KOPT-K1 (cell line): Measurements from ENCODE around the gene ZIC5.

Source experiments
- H3K27ac ChIP-seq: fragments of 200-600 bp; sonication (generic); 2 replicates; pipeline ENCODE4 v1.5.1; 2016; ENCODE audit warnings: antibody characterized with exemption, mild to moderate bottlenecking, low read depth, low read length; ENCODE audit not compliant: poor library complexity, severe bottlenecking
- H3K36me3 ChIP-seq: fragments of 200-600 bp; sonication (generic); 2 replicates; pipeline ENCODE4 v1.5.1; 2017; ENCODE audit warnings: antibody characterized with exemption, mild to moderate bottlenecking, low read length, moderate library complexity; ENCODE audit not compliant: insufficient read depth
- H3K9me3 ChIP-seq: fragments of 200-600 bp; sonication (generic); 2 replicates; pipeline ENCODE4 v1.5.1; 2017; ENCODE audit warnings: antibody characterized with exemption, low read length, mild to moderate bottlenecking; ENCODE audit not compliant: insufficient read depth, poor library complexity, severe bottlenecking

Gene ZIC5

DNA sequence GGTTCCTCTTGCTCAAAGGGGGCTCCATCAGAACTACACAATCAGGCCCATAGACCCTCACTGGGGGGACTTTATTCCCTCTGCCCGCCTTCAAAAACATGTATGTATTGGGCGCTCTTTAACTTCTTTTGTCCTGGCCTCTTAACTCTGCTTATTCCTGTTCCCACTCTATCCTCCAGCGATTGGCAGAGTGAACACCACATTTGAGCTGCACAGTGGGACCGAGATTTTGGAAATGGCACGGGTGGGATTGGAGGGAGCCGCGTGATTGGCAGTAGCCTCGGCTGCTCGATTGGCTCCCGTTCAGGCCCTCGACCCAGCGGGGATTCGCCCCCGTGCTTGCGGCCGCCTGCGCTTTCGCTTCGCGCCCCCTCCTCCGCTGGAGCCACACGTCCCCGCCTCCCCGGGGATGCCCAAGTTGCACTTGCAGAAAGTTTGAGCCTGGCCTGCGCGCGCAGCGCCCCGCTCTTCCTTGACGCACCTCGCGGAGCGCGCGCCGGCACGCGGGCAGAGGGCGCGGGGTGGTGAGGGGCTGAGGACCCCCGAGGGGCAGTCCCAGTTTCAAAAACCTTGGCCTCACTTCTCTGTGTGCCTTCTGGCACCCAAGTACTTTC is at the start of gene ZIC5:
Gene ZIC5 (minus strand): TSS at position 192 of the 614 bp plus-strand sequence. CDS start 164 bp downstream, at position 28.
- Histone ChIP-seq H3K36me3 (no peaks in the 10 kb centered on the region), H3K9me3 (peaks cover 25% of the 10 kb centered on the region), H3K27ac (no peak within 1 kb of the TSS)

GRCh38 chr13:100019780-100020356 is 48.3 kb upstream of the ZIC5 start:
- H3K9me3 ChIP-seq, result no peaks in the 10 kb centered on the region
- H3K27ac ChIP-seq, result no peak overlapping the region
- H3K36me3 ChIP-seq, result no peaks in the 10 kb centered on the region

DNA sequence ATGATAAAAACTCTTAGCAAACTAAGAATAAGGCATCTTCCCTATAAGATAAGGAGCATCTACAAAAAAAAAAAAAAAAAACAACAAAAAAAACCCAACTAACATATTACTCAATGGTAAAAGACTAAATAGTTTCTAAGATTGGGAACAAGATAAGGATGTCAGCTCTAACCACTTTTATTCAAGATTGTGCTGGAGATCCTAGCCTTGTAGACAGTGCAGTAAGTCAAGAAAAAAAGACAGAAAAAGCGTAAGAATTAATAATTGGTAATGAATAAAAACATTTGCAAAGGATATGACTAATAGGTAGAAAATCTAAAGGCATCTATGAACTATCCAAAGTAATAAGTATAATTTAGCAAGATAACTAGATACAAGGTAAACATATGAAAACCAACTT is 43.1 kb upstream of the ZIC5 start:
- Histone ChIP-seq H3K9me3 (no peaks in the 10 kb centered on the region), H3K27ac (no peak overlapping the region), H3K36me3 (no peaks in the 10 kb centered on the region)

DNA sequence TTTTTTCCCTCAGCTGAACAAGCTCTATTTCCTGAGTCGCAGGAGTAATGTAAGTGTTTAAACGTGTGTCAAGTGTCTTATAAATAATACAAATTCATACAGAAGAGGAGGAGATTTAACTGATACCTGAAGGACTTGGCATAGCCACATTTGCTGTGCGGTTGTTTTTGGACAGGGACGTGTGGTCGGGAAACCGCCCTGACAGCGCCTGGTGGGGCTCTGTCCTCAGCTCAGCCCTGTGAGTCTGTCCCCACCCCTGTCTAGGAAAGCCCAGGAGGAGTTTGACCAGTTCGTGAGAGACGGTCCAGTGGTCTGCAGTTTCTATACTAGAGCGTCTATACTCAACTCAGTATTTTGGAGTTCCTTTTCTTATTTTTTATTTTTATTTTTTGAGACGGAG is 26.7 kb upstream of the ZIC5 start:
- Histone ChIP-seq H3K36me3 (no peaks in the 10 kb centered on the region), H3K9me3 (peaks cover 4% of the 10 kb centered on the region), H3K27ac (no peak overlapping the region)

DNA sequence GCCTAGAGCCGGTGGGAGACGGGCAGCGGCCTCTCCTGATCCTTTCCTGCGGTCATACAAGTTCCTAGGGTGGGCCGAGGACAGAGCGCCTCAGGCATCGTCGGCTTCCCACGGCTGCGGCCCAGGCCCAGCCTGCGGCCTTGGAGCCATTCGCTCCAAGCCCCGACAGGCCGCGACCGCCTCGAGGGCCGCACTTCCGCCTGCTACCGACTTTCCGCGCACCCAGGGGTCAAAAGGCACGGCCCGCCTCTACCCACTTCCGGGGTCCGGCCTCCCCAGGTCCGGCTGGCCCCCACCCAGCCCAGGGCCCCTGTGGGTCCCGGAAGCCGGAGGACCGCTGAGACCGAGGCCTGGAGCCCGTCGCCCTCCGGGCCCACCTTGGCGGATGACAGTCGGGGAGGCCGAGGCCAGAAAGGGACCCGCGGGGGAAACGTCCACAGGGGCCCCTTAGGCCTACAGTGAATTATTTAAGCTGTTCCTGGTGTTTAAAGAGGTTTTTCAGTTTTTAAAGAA is 26.2 kb upstream of the ZIC5 start:
- Histone ChIP-seq H3K36me3 (no peaks in the 10 kb centered on the region), H3K9me3 (no peaks in the 10 kb centered on the region), H3K27ac (no peak overlapping the region)

DNA sequence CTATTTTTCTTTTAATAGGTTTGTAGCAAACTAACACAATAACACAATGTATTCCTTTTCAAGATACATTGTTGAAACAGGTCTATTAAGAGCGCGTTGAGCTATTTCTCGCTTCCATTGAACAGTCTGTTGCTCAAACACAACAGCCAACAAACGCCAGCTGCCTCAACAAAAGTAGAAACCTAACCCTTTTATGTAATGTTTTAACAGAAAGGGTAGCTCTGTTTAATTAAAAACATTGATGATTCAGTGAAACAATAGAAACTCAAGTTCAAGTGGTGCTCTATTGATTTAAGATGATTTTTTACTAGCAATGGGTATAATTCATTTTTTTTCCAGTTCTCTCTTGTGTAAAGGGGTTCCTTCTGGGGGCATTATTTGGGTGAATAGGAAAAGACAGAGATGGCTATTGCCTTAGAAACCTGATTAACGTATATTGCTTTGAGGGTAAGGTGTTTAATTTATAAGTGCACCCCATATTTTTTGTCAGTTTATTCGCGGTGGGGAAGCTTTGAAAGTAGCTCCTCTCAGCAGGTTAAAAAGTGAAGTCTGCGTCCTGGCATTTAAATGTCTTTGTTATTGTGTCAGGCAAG is 24.9 kb upstream of the ZIC5 start:
- Histone ChIP-seq H3K27ac (no peak overlapping the region), H3K9me3 (no peaks in the 10 kb centered on the region), H3K36me3 (no peaks in the 10 kb centered on the region)

DNA sequence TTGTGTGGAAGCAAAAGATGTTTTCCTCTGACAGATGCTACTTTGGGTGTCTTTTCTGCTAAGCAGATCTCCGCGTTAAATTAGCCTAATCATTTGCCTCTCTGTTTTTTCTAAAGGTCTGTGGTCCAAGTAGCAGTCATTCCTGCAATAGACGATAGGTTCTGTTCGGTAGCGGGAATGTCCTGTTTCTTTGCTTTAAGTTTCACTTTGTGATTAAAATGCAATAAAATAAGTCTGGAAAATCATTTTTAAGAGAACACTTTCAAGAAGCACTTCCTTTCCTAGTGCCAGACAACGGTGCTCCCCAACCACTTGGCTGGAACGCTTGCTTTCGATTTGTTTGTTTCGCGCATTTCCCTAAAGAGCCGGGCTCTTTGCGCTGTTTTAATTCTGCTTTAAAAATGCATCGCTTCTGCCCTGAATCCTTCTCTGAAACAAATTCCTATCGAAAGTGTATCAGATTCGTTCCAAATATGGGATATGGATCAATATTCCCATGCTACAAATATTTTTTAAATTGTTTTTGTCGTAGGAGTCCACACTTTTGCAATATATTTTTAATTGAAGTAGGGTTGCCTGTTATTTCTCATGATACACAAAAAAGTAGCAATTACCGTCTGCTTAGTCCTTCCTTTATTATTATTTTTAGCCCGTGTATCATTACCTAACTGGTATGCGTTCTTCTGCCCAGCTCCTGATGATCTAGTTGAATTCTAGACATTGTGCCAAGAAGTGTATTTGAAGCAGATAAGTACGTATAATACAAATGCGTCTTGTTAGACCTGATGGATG is 24.2 kb upstream of the ZIC5 start:
- Histone ChIP-seq H3K9me3 (no peaks in the 10 kb centered on the region), H3K27ac (no peak overlapping the region), H3K36me3 (no peaks in the 10 kb centered on the region)

DNA sequence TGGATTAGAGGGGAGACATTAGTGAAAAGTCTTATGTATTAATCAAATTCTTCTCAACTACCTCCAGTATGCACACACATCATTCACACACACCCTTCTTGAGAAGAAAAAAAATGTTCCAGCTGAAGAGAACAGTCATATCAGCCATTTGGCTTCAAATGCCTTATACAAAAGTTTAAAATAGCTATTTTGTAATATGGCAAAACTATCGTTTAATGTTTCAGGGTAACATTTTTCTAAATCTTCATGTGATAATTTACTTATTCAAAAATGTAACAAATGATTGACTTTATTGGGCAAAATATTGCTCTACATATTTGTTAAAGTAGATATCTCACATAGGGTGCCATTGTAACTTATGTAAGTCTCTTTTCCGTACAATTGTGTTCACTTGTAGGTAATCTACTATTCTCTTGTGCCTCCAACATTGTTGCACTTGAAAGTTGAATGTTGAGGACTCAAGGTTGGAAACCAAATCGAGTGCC is 23.6 kb upstream of the ZIC5 start:
- Histone ChIP-seq H3K27ac (no peak overlapping the region), H3K36me3 (no peaks in the 10 kb centered on the region), H3K9me3 (no peaks in the 10 kb centered on the region)

GRCh38 chr13:99994638-99995020 is 23.1 kb upstream of the ZIC5 start:
- no peaks in the 10 kb centered on the region for H3K36me3 ChIP-seq
- no peak overlapping the region for H3K27ac ChIP-seq
- H3K9me3 ChIP-seq, result no peaks in the 10 kb centered on the region

DNA sequence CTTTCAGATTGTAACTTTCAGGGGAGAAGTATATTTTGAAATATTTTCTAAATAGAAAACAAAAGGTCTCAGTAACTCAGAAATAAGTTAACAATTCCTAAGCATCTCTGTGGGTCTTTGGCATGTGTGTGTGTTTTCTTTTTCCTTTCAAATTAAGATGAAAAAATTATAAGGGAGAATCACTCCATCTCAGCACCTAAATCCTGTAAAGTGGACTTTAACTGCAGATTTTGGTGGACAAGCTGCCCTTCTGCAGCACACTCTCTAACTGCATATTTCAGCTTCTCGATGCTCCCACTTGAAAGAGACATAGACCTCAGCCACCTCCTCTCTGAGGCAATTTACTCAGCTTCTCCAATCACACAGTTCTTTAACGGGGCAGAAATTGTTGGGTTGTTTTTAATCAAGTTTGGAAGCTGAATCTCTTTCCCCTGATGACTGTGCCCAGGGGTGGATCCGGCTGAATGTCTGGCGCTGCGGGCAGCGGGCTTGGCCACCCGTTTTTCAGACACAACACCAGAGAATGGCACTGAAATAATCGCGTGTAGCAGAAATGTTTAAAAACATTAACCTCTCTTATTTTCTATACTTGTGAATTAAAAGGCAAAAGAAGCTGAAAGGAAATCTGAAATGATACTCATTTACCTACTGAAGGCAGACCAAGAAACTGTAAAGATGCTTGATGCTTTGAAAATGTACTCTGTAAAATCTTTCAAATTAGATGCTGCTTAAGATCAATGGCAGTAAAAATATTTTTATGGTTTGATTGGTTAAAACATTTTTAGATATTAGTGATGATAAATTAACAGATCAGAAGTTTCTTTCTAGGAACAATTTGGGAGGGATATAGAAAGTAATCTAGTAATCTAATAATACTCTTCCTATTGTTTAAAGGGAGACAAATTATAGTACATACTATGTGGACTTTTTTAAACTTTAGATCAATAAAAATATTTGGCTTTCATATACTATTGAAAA is 22.4 kb upstream of the ZIC5 start:
- H3K9me3 ChIP-seq, result no peaks in the 10 kb centered on the region
- no peaks in the 10 kb centered on the region for H3K36me3 ChIP-seq
- no peak overlapping the region for H3K27ac ChIP-seq

DNA sequence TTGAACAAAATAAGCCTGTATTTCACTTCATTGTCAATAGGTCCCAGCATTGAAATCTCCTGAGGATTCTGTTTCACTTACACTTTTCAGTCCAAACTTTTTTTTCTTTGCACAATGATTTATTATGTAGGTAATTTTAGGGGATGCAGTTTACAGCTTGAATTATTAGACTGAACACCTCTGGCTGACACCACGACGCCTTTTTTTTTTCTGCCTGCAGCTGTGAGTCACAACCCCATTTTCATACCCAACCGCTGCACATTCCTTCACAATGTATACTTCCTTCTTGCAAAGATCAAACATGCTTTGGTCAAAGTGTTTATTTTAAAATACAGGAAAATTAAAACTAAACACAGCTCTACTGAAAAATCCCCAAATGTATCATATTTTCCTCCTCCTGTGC is 21.4 kb upstream of the ZIC5 start:
- no peak overlapping the region for H3K27ac ChIP-seq
- no peaks in the 10 kb centered on the region for H3K9me3 ChIP-seq
- H3K36me3 ChIP-seq, result no peaks in the 10 kb centered on the region

DNA sequence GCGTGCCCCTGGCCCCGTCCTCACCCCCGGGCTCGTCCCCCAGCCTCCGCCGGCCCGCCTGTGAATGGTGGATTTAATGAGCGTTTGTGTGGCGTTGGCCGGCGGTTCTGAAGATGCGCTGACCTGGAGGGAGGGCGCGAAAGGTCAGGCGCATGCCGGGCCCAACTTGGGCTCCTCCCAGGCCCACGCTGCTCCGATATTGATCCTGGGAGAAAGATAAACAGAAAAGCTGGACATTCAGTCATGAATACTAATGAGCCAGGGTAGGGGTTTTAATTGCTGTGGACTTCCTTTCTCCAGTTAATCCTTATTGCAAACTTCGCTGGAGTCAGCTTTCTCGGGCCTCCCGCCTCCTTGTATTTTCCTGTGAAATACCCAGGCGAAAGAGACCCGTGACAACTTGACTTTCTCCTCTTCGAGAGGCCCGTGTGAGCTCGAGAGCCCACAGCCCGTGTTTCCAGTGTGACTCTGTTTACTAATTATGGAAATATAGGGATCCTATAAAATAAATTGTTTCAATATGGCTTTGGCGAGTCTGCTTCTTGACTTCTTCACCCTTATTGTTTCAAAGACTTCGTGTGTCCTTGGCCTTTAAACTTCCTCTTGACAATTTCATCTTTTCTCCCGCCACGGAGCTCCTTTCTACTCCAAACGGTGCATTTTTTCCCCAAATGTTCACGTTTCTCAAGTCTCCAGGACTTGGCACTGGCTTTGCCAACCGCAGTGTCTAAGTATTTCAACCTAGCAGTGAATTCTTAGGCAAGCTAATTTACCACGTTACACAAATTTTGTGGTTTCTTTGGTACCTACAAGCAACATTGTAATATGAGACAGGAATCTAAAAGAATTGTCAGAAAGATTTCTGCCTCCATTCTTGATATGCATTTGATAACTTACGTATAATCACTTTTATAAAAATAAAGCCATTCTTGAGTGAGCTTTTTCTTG is 20.5 kb upstream of the ZIC5 start:
- Histone ChIP-seq H3K36me3 (no peaks in the 10 kb centered on the region), H3K9me3 (no peaks in the 10 kb centered on the region), H3K27ac (no peak overlapping the region)

- H3K27ac ChIP-seq, result no peak overlapping the region
- H3K36me3 ChIP-seq, result no peaks in the 10 kb centered on the region
- no peaks in the 10 kb centered on the region for H3K9me3 ChIP-seq
Measured at GRCh38 chr13:99991013-99991827, 19.7 kb upstream of the ZIC5 start.
